Pulmonary artery endothelial cell (primary cell): ENCODE data around the gene S100A9. TPM values are rescaled to one million over a fixed set of nuclear protein-coding genes. Genes with fewer than 3 reads are reported as not detected.

ENCODE experiments used
- DNase-seq: peaks from one replicate; pipeline ENCODE4 v3.0.0-alpha.2; 2011; ENCODE audit warnings: low read depth, low spot score
- total RNA-seq: library from RNA; depleted of rRNA; stranded (reverse); fragments of >200 nt; gene quantifications from 2 replicates; pipeline ENCODE4 v1.2.3, GENCODE V29; 2014

The S100A9 gene
- total RNA-seq, 1 donor from 2014 or later: 0.13 TPM

DNA sequence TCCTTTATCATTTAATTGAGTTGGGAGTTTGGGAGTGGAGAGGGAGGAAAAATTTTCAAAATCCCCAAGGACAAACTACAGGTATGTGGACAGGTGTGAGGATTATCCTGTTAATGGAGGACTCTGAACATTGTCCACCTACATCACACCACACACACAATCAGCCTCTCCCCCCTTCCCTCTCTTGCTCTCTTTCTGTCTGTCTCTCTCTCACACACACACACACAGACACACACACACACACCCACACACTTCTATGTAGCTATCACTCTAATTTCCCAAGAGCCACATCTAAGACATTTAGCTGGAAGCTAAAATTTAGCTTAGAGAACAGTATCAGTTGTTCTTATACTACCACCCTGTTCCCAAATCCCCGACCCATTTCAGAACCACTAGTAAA, 31.7 kb downstream of the S100A9 start:
- no peak for DNase-seq

DNA sequence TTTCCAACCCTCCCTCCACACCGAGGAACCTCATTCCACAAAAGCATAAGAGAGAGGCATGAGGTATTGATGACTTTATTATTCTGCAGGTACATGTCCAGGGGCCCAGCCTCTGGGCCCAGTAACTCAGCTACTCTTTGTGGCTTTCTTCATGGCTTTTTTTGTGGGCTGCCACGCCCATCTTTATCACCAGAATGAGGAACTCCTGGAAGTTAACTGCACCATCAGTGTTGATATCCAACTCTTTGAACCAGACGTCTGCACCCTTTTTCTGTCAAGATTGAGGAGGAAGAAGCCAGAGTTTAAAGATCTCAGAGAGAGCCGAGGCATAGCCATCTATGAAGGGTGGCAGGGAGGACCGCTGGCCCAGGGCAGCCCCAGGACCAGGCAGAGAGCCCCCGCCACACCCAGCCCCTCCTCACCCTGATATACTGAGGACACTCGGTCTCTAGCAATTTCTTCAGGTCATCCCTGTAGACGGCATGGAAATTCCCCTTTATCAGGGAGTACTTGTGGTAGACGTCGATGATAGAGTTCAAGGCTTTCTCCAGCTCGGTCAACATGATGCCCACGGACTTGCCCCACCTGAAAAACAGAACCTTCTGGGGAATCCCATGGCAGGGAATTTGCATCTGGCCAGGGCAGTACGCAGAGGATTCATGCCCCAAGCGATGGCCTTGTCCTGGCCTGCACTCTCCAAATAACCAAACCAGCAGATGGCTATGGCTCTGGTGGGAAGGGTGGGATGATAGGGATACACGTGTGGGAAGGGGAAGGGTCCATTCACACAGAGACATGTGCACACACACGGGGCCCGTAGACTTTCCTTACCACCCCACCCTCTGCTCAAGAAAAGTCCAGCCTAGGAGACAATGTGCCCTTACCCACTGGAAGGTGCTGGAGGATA, 32.6 kb downstream of the S100A9 start:
- DNase-seq: no peak

DNA sequence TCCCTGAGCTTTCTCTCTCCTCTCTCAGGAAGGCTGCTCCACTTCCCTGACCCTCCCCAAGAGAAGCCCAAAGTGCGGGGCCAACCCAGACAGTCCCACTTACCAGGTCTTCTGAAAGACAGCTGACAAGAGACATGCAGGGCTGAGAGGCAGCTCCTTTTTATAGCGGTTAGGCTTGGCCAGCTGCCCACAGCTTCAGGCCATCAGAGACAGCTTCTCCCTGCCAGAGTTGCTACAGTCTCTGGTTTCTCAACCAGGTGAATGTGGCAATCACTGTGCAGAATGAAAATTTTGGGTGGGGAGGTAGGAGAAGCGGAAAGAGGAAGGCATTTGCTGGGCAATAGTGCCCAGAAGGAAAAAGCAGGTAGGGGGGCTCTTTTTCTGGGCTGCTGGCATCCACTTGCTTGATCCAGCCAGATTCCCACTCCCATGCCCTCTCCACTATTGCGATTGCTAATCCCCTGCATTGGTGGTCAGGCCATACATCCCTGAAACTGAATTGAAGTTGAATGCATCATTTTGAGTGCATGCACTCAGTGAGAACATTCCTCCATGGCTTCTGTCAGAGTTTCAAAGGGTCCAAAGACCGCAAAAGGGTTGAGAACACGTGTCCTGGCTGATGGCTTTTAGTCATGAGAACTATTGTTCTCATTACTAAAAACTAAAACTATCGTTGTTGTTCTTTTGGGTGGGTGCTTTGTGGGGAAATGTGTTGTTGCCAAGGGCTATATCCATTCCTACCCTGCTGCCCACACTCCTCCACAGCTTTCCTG, 33.5 kb downstream of the S100A9 start, which contains the start of gene S100A8:
S100A8 (minus strand) TSS at position 136 of the 773 bp plus-strand sequence. CDS start 538 bp downstream, outside the sequence.
- no peak for DNase-seq

DNA sequence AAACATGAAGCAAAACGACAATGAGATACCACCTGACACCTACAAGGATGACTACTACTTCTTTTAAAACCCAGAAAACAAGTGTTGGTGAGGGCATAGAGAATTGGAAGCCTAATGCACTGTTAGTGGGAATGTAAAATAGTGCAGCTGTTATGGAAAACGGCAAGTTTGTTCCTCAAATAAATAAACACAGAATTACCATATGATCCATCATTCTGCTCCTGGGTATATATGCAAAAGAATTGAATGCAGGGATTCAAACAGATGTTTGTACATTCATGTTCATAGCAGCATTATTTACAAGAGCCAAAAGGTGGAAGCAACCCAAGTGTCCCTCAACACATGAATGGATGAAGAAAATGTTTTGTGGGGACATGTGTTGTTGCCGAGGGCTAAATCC, 34.6 kb downstream of the S100A9 start:
- DNase-seq: no peak

DNA sequence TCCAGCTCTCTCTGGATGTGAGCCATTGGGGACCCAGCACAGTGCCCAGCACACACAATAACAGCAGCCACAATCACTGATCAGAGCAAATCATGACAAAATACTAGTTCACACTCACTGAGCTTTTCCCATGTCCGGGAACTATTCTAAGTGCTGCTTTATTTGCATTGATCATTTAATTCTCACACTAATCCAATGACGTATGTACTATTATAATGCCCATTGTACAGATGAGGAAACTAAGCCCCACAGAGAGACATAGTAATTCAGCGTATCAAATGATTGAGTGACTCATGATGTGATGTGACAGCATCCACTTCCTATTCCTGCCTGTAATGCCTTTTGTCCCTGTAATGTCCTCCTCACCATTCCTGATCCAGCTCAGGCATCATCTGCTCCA, 35.2 kb downstream of the S100A9 start:
- no peak for DNase-seq

DNA sequence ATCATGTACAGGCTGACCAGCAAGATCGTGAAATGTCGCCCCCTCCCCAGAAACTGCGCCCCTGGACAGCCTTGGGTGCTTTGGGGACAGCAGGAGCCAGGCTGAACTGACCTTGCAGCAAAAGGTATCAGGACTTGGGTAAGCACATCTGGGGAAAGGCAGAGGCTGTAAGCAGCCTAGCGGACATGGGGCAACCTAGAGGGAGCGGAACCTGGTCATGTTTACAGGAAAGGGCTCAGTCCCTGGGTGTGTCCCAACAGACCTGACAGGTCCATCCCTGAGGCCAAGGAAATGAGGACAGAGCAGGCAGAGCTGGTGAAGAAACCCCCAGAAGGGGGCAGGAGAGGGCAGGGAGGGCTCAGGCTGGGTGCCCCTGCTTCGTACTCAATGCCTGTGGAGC, 36.3 kb downstream of the S100A9 start:
- DNase-seq: no peak

DNA sequence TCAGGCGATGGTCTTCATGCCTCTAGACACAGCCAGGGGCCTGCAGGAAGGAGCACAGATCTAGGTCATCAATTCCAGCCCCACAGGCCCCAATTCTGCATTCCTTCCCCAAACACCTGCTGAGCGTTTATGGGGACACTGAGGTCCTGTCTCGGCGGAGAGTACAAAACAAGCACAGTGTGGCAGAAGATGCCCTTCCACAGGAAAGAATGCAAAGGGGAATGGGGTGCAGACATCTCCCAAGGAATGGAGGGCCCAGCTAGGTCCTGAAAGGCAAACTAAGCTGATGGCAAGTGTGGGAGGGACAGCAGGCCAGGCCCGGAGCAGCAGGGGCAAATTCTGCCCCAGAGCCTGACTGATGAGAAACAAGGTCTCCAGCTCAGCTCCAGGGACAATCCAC, 36.7 kb downstream of the S100A9 start:
- no peak for DNase-seq

DNA sequence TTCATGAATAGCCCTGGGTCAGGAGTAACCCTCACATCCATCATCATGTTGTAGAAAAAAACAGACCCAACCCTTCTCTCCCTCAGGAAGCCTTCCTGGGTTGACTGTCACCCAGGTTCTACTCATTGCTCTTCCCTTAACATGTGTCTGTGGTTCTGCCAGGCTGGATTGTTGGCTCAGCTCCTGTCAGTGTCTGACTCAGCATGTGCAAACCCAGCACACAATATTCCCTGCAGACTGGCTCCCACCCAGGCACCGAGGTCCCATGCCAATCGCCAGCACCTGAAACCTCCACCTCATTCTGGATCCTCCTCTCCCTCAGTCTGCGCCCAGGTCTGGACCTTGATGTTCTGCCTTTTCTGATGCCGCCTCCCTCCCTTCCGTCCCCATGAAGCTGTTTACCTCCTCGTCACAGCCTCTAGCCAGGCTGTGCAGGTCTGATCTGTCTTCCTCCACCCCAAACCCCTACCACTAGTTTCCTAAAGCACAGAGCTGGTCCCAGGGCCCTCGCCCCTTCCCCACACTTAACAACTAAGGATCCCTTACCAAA, 37.6 kb downstream of the S100A9 start:
- DNase-seq: no peak

DNA sequence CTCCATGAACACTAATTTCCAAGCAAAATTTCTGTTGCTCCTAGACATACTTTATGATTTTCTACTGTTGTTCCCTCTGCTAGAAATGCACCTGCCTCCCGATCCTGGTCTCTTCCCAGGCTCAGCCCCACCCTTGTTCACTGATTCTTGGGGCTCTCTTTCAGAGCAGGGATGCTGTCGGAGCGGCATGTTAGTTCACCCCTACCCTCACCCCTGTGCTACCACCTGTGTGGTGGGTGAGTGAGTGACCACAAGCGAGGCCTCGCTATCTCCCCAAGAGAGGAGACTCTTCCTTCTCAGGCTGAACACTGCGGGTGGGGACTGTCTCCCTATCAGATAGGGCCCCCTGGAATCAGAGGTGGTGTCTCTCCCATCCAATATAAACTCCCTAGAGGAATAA, 38.1 kb downstream of the S100A9 start:
- DNase-seq: no peak

DNA sequence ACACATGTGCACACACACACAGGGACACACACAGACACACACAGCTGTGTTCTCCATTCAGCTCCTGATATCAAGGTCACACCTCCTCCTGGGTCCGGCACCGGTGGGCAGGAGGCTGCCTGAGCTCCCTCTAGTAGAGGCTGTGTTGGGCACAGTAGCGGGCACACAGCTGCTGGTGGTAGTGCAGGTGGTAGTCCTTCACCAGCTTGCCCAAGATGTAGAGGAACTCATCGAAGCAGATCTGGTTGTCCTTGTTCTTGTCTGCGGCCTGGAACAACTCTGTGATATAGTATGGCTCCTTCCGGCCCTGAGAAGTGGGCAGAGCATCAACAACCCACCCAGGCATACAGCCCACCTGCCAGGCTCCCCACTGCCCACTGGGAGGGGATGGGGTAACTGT, 38.8 kb downstream of the S100A9 start:
- DNase-seq: no peak

DNA sequence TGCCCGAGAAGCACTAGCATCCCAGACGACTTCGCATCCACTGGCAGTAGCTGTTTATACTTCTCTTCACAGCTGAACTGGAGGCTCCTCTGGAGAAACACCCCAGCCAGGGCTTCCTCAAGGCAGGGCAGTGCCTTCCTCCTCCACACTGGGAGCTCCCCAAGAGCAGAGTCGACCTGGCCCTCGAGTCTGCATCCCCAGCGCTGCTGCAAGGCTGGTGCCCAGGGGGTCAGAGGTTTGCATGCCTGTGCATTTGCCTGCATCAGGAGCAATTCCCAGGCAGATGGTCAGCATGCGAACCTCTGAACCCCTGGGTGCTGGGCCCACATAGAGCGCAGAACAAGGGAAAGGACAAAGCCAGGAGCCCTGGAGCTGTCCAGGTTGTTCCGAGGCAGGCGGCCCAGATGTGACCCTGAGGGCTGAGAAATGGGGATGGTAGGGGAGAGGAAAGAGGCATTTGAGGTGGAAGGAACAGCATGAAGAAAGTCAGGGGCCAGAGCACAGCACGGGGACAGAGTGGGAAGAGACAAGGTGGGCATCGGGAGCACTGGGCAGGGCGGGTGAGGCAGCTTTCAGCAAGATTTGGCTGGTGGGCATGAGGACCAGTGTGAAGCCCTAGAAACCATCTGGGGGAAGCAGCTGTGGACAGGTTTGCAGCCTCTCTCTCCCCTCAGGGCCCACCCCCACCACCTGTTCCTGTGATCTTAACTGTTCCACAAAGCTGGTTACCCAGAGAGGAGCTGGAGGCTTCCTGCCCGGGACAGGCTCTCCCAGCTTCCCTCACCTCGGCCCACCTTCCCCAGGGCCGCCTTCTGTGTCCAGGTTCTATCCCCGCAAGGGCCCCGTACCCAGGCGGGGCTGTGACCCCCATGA, 39.6 kb downstream of the S100A9 start:
- DNase-seq: no peak

DNA sequence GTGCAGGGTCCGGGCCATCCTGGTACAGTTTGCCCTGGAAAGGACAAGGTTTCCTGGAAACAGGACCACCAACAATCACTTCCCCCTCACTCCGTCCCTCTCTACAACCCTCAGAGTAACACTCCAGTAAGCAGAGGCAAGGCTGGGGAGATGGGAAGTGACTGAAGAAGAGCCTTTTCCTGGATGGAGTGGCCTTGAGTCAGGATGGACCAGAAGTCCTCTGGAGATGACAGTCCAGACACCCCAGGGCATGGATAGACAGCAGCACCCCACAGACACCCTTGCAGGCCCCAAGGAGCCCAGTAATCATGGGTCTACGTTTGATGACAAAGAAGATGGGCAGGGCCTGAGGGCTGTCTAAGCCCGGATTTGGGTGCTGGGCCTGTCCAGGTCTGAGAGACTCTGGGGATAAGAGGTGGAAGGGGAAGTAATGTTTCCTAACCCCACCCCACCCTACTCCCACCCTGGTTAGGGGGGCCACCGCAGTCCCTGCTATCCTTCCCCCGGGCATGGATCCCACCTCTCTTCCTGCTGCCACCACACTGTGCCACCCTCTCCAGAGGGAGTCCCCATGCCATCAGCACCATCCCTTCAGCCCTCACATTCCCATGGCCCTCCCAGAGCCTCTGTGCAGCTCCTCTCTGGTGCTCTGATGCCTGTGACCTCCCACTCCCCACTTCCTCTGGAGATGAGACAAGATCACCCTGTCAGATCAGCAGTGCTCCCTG, 40.4 kb downstream of the S100A9 start:
- no peak for DNase-seq

DNA sequence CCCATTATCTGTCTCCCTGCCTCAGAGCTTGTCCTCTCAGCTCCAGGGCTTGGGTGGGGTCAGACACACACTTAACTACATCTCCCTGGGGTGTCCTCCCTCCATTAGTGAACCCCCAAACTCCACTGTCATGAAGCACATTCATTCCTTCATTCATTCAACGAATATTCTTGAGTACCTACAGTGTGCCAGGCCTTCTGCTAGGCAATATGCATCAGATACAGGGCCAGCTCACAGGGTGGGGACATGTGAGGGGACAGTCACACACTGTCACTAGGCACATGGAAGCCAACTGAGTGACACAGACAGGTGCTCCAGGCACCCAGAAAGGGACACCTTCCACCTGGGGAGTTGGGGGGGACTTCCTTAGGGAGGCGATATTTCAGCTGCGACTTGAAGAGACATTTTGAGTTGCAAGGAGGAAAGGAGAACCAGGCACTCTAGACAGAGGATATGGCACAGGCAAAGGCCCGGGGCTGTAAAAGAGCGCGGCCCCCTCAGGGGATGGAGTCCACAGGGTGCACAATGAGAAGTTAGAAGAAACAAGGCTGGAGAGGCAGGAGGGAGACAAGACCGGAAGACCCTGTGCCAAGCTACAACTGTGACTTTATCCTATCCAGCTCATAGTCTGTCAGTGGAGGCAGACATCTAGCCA, 41.9 kb downstream of the S100A9 start:
- no peak for DNase-seq

DNA sequence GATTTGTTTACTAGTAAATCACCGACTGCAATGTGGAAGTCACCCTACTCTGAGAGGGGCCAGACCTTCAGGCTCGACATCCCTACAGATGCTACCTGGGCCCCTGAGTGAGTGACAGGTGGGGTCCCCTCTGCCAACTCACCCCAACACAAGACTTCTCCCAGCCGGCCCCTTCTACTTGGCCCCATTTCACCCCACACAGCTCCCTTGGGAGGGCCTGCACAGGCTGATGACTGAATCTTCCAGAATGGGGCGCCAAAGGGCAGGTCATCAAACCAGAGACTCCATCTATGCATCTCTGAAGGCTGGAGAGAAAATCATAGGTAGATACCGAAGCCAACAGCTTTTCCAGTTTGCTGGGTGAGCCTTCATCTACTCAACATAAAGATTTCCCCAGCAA, 42.6 kb downstream of the S100A9 start:
- DNase-seq: no peak

DNA sequence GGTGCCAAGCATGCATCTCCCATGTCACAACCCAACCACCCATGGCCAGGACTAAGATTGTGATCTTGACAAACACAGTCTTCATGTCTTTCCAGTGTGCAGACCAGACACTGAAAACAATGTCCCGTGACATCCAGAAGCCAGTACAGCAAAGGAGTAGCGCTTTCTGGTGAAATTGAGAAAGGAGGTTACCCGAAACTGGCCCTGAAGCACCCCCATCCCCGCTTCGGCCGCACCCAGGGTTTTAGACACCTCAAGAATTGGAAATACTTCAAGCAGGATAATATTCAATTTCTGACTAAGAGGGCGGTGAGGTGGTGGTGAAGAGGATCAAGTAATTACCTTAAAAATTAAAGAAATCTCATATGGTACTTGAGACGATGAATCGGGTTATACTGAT, 43.8 kb downstream of the S100A9 start:
- DNase-seq: no peak

DNA sequence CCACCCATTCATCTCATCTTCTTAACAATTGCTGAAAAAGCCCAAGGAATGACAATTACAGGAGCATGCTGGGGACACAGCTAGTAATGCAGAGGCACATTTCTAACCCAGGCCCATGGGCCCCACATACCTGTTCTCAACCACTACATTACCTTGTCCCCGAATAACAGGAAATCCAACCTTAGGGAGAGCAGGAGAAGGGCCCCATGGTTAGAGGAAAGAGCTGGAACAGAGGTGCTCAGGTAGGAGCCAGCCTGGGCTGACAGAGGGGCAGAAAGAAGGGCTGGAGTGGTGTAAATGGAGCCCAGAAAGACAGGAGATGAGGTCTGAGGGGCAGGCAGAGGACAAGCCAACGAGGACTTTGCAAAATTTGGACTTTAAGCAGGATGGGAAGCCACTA, 44.6 kb downstream of the S100A9 start:
- DNase-seq: no peak

DNA sequence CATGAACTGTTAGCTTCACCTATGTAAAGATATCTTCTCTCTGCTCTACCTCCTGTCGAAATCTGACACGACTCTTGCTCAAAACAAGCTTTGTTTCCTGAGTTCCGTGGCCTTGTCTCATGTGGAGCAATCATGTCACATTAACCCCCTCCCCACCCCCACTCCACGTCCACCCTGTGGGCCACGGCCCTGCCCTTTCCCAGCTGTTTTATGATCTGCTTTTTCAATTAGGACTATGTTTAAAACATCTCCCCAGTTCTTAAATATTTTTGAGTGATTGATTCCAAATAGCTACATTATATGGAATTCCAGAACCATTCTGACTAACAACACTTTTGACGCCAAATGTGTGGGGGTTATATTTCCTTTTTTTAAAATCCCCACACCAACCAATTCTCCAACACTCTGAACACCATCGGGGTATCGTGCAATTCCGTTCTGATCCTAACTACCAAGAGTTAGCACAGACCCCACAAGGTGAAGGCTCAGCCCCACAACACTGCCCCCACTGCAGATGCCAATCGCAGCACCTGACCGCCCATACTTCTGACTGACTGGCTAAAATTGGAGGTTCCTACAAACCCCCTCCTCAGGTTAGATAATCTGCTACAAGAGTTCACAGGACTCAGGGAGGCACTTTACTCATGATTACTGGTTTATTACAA, 45.9 kb downstream of the S100A9 start:
- DNase-seq: no peak

DNA sequence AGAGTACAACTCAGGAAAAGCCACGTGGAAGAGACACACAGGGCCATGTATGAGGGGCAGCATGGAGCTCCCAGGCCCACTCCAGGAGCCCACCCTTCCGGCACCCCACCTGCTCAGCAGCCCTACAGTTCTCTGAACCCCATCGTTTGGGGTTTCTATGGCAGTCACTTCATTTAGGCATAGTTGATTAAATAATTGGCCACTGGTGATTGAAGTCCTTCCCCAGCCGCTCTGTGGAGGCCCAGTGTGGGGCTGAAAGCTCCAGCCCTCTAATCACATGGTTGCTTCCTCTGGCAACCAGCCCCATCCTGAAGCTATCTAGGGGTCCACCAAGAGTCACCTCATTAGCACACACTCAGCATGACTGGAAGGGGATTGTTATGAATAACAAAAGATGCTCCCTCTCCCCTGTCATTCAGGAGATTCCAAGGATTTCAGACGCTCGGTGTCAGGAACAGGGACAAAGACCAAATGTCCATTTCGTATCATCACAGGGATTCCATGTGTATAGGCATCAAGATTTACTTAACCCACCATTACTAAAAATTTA, 46.5 kb downstream of the S100A9 start:
- DNase-seq: no peak

DNA sequence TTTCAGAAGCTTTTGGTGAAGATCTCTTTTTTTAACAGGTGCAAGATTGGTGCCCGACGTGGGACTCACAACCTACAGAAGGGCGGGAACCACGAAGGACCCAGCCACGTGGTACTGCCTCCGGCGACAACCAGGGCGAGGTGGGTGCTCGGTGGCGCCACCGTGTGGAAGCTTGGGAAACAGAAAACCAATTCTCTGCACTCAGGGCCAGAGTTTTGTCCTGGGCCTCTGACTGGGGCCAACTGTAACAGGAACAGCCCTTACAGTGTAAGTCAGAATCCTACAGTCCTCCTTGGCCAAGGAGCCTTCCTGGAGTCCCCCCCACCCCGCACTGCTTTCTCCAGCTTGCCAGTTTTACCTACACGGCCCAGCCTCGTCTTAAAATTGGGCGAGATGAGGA, 47.1 kb downstream of the S100A9 start:
- DNase-seq: no peak
